Mammary epithelial cell (primary cell): ENCODE measurements around the gene MOAP1.

ENCODE experiments used
- EZH2 ChIP-seq: IDR thresholded peaks from 2 replicates; pipeline ENCODE4 v1.6.1; 2012; ENCODE audit warnings: low read length, inconsistent platforms, borderline replicate concordance
- TF ChIP-seq, protein P1 (sequence below), 2 donors: IDR thresholded peaks in 1 of 2; conservative IDR thresholded peaks in 1 of 2; 2 replicates each; pipeline ENCODE4 v1.5.1; 2011 to 2012; ENCODE audit warnings: inconsistent platforms in 2 of 2, low read length in 2 of 2, mild to moderate bottlenecking in 2 of 2, control low read depth in 1 of 2, low read depth in 1 of 2; ENCODE audit not compliant: insufficient read depth in 1 of 2; ENCODE audit errors: extremely low read depth in 1 of 2

DNA sequence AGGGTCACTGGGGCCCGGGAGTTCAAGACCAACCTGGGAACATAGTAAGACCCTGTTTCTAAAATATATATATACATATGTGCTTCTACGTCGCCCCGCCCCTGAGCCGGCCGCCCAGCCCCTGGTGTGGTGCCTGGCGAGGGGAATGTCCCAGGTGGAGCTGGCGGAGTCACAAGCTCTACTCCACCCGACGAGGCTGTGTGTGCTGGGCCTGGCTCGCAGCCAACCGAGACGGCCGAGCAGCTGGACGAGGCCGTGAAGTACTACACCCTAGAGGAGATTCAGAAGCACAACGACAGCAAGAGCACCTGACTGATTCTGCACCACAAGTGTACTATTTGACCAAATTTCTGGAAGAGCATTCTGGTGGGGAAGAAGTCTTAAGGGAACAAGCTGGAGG, 46.8 kb downstream of the MOAP1 start:
- TF ChIP-seq, protein P1, sequence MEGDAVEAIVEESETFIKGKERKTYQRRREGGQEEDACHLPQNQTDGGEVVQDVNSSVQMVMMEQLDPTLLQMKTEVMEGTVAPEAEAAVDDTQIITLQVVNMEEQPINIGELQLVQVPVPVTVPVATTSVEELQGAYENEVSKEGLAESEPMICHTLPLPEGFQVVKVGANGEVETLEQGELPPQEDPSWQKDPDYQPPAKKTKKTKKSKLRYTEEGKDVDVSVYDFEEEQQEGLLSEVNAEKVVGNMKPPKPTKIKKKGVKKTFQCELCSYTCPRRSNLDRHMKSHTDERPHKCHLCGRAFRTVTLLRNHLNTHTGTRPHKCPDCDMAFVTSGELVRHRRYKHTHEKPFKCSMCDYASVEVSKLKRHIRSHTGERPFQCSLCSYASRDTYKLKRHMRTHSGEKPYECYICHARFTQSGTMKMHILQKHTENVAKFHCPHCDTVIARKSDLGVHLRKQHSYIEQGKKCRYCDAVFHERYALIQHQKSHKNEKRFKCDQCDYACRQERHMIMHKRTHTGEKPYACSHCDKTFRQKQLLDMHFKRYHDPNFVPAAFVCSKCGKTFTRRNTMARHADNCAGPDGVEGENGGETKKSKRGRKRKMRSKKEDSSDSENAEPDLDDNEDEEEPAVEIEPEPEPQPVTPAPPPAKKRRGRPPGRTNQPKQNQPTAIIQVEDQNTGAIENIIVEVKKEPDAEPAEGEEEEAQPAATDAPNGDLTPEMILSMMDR (conservative IDR thresholded peaks at IDR 0.05 in 1 of 2, IDR thresholded peaks at IDR 0.05 in 1 of 2; ENCODE audit: extremely low read depth in 1 of 2, insufficient read depth in 1 of 2, low read depth in 1 of 2, low read length in 2 of 2) = no peak
- TF ChIP-seq EZH2 = no peak
